Endothelial cell of umbilical vein (primary cell): Measurements from ENCODE around the gene EML4. TPM values are rescaled to one million over a fixed set of nuclear protein-coding genes. Genes with fewer than 3 reads are reported as not detected.

ENCODE experiments used
- BruUV-seq: library from RNA; stranded (reverse); fragments of 400-500 nt; replicated peaks from 2 replicates; lab custom pipeline; 2021; lab: Mats Ljungman, UMichigan
- CTCF ChIA-PET: fragments of 300-600, 350-600 bp; sonication (Branson Sonifier 250); formaldehyde crosslinking; loops from one replicate; lab custom pipeline; 2021; ENCODE audit warnings: antibody characterized with exemption, inconsistent platforms; lab: Charles Lee
- POLR2A ChIA-PET: fragments of 300-600, 350-600 bp; sonication (Branson Sonifier 250); formaldehyde crosslinking; loops from one replicate; lab custom pipeline; 2021; ENCODE audit warnings: antibody characterized with exemption, inconsistent platforms; lab: Charles Lee
- DNase-seq: peaks from one replicate; pipeline ENCODE4 v3.0.0-alpha.2; 2011; ENCODE audit warnings: low read depth, low spot score
- FAIRE-seq: peaks from 2 replicates; lab custom pipeline; 2011; peaks lifted over from hg19 to GRCh38; lab: Jason Lieb, UNC
- H2AFZ ChIP-seq: 2 replicates; pipeline ENCODE4 v1.6.0; 2012; ENCODE audit warnings: low read depth, low read length, control low read depth, inconsistent platforms
- H3K27ac ChIP-seq: 2 replicates; pipeline ENCODE4 v1.5.1; 2011; ENCODE audit warnings: low read depth, mild to moderate bottlenecking, control low read depth, low read length, moderate library complexity; ENCODE audit not compliant: insufficient read depth
- H3K27me3 ChIP-seq, 2 experiments: 2 replicates each; pipeline versions ENCODE4 v1.6.0 to v1.6.1; 2011; ENCODE audit warnings: low read length in 2 of 2, mixed read lengths in 1 of 2; ENCODE audit not compliant: control insufficient read depth in 2 of 2, insufficient read depth in 2 of 2
- H3K36me3 ChIP-seq, 2 experiments: 2 replicates in 1 of 2; 3 replicates in 1 of 2; pipeline ENCODE4 v1.5.1; 2011; ENCODE audit warnings: low read length in 2 of 2, mild to moderate bottlenecking in 1 of 2, moderate library complexity in 1 of 2; ENCODE audit not compliant: control insufficient read depth in 2 of 2, insufficient read depth in 2 of 2; ENCODE audit errors: extremely low read depth in 1 of 2
- H3K4me1 ChIP-seq: 3 replicates; pipeline ENCODE4 v1.5.1; 2011; ENCODE audit warnings: mild to moderate bottlenecking, low read length; ENCODE audit not compliant: control insufficient read depth, insufficient read depth; ENCODE audit errors: extremely low read depth
- H3K4me2 ChIP-seq: 2 replicates; pipeline ENCODE4 v1.6.1; 2011; ENCODE audit warnings: low read length, control low read depth, mixed read lengths; ENCODE audit not compliant: insufficient read depth
- H3K4me3 ChIP-seq, 3 experiments: fragments of 200-600 bp in 1 of 3; sonication (generic), shearing (Covaris generic) in 1 of 3; replicated peaks in 1 of 3; 2 replicates each; pipeline ENCODE4 v1.5.1; 2011 to 2016; ENCODE audit warnings: control low read depth in 3 of 3, low read length in 3 of 3, mild to moderate bottlenecking in 2 of 3, inconsistent platforms in 1 of 3, low read depth in 1 of 3, moderate library complexity in 1 of 3; ENCODE audit not compliant: insufficient read depth in 1 of 3
- H3K79me2 ChIP-seq: 2 replicates; pipeline ENCODE4 v1.6.0; 2012; ENCODE audit warnings: low read length, inconsistent platforms; ENCODE audit not compliant: control insufficient read depth, insufficient read depth
- H3K9ac ChIP-seq: replicated peaks from 2 replicates; pipeline ENCODE3; 2011; ENCODE audit warnings: low read length, control low read depth; ENCODE audit not compliant: insufficient read depth; ENCODE audit errors: extremely low read depth
- H3K9me1 ChIP-seq: replicated peaks from 3 replicates; pipeline ENCODE4 v1.6.0; 2011; ENCODE audit warnings: mild to moderate bottlenecking, low read length; ENCODE audit not compliant: control insufficient read depth, insufficient read depth; ENCODE audit errors: extremely low read depth
- H3K9me3 ChIP-seq: replicated peaks from 2 replicates; pipeline ENCODE4 v1.5.1; 2012; ENCODE audit warnings: low read length, inconsistent platforms; ENCODE audit not compliant: control insufficient read depth, insufficient read depth
- H4K20me1 ChIP-seq: replicated peaks from 2 replicates; pipeline ENCODE3; 2011; ENCODE audit warnings: mild to moderate bottlenecking, low read length; ENCODE audit not compliant: control insufficient read depth, insufficient read depth; ENCODE audit errors: extremely low read depth
- GATA2 ChIP-seq: IDR thresholded peaks from 2 replicates; pipeline ENCODE4 v1.7.0; 2011; ENCODE audit warnings: low read depth, mild to moderate bottlenecking, moderate library complexity, mixed read lengths, low read length; ENCODE audit not compliant: insufficient read length, insufficient read depth
- MYC ChIP-seq: IDR thresholded peaks from one replicate; pipeline ENCODE4 v1.6.1; 2011; ENCODE audit warnings: mild to moderate bottlenecking, low read depth, low read length
- POLR2A ChIP-seq: IDR thresholded peaks from 2 replicates; pipeline ENCODE4 v1.6.1; 2012; ENCODE audit warnings: low read depth, mild to moderate bottlenecking, control low read depth, low read length
- POLR2AphosphoS5 ChIP-seq: IDR thresholded peaks from 2 replicates; pipeline ENCODE4 v1.6.1; 2012; ENCODE audit warnings: low read depth, mild to moderate bottlenecking, control low read depth, low read length, moderate library complexity; ENCODE audit not compliant: insufficient read depth
- dilution Hi-C: fragments of 300-500 bp; cut with MboI; formaldehyde crosslinking; loops from one replicate; pipeline ENCODE4 v1.15.0; 2019; ENCODE audit warnings: low sequenced_read_pairs; ENCODE audit not compliant: extremely low pct_ligation_motif_present
- intact Hi-C: fragments of 100-400 bp; cut with micrococcal nuclease; formaldehyde crosslinking; loops from one replicate; pipeline ENCODE4 v1.10.0; 2022
- polyA plus RNA-seq, 4 experiments: library from polyadenylated mRNA; depleted of rRNA in 3 of 4; stranded (reverse) in 3 of 4; unstranded in 1 of 4; fragments of >200 nt; gene quantifications; 2 replicates each; pipeline versions ENCODE4 v1.2.1 to v1.2.3, GENCODE V29; 2011 to 2012; ENCODE audit warnings: missing spikeins in 1 of 4
- total RNA-seq: library from RNA; stranded (reverse); gene quantifications from 2 replicates; pipeline ENCODE4 v1.2.3, GENCODE V29; 2021
- TF ChIP-seq, protein P1 (sequence below), 2 donors: IDR thresholded peaks; 1 replicate in 1 of 2; 2 replicates in 1 of 2; pipeline ENCODE4 v1.5.1; 2011; ENCODE audit warnings: low read length in 2 of 2, mild to moderate bottlenecking in 2 of 2, moderate library complexity in 2 of 2, control low read depth in 1 of 2, inconsistent platforms in 1 of 2, low read depth in 1 of 2; ENCODE audit not compliant: insufficient read depth in 1 of 2; ENCODE audit errors: extremely low read depth in 1 of 2

Gene EML4
- total and polyA plus RNA-seq, 2 donors (not counting 3 experiments of a cell fraction or from before 2014, with no cell fraction given) = 13.3 to 32.0 TPM

- intact Hi-C loops = loop anchor here (2.0 to 5.0 kb wide), 2 partner anchors 32 to 35 kb away; partner anchors contain the start of gene EML4
- no TSS peak for BruUV-seq
- Histone ChIP-seq H3K4me1 (peaks cover 31% of the 10 kb centered on the region), H3K79me2 (no peaks in the 10 kb centered on the region), H3K9me1 (no peaks in the 10 kb centered on the region), H3K9ac (no peak overlapping the region), H3K36me3 (no peaks in the 10 kb centered on the region), H3K9me3 (no peaks in the 10 kb centered on the region), H3K27me3 (peaks cover 3 to 6% of the 10 kb centered on the region in 2 experiments), H3K4me3 (no peak overlapping the region), H3K4me2 (no peak overlapping the region), H4K20me1 (no peaks in the 10 kb centered on the region), H2AFZ (no peak overlapping the region), H3K27ac (no peak overlapping the region)
- FAIRE-seq = peak; percentile 64
- DNase-seq = no peak
- CTCF ChIA-PET = interaction anchor here (0.5 to 2.4 kb wide), 9 partner anchors 8 to 262 kb away, joined by 3 to 23 read pairs (median 5); no protein-coding TSS in a partner anchor
- dilution Hi-C loops = no loop called here
- POLR2A ChIA-PET = interaction anchor here (1.3 kb wide), 1 partner anchor 10 kb away, joined by 9 read pairs; no protein-coding TSS in a partner anchor
- TF ChIP-seq, protein P1, sequence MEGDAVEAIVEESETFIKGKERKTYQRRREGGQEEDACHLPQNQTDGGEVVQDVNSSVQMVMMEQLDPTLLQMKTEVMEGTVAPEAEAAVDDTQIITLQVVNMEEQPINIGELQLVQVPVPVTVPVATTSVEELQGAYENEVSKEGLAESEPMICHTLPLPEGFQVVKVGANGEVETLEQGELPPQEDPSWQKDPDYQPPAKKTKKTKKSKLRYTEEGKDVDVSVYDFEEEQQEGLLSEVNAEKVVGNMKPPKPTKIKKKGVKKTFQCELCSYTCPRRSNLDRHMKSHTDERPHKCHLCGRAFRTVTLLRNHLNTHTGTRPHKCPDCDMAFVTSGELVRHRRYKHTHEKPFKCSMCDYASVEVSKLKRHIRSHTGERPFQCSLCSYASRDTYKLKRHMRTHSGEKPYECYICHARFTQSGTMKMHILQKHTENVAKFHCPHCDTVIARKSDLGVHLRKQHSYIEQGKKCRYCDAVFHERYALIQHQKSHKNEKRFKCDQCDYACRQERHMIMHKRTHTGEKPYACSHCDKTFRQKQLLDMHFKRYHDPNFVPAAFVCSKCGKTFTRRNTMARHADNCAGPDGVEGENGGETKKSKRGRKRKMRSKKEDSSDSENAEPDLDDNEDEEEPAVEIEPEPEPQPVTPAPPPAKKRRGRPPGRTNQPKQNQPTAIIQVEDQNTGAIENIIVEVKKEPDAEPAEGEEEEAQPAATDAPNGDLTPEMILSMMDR (IDR thresholded peaks at IDR 0.05; ENCODE audit: extremely low read depth in 1 of 2, insufficient read depth in 1 of 2, low read depth in 1 of 2, low read length in 2 of 2) = no peak
- TF ChIP-seq GATA2 (no peak), POLR2AphosphoS5 (no peak), POLR2A (no peak), MYC (no peak)
Observed at GRCh38 chr2:42132191-42132965, 36.8 kb upstream of the EML4 start.
